ENCODE measurements around the gene ATP10B. TPM values are rescaled to one million over a fixed set of nuclear protein-coding genes. Genes with fewer than 3 reads are reported as not detected.

The ATP10B gene
- total and polyA plus RNA-seq, 2 of the 13 experiments (the other 11 are each of a cell fraction or from before 2014, with no cell fraction given), result not detected

- TF ChIP-seq PRDM10 (CRISPR knock-in tag; IDR thresholded peaks at IDR 0.05; ENCODE audit: low read depth), result no peak
- no peak for TF ChIP-seq ZNF431 (CRISPR knock-in tag; IDR thresholded peaks at IDR 0.05; ENCODE audit: borderline replicate concordance, low read depth)
- Histone ChIP-seq H3K4me2 (ENCODE audit: low read depth, low read length) (no peak overlapping the region), H3K27me3 (ENCODE audit: control insufficient read depth in 1 of 2, insufficient read depth in 2 of 2, low read length in 2 of 2) (no peaks in the 10 kb centered on the region), H4K20me1 (ENCODE audit: insufficient read depth, low read length) (no peaks in the 10 kb centered on the region), H3K27ac (ENCODE audit: extremely low read length, insufficient read depth, low read length) (no peak overlapping the region), H2AFZ (ENCODE audit: low read length) (no peak overlapping the region), H3K9ac (ENCODE audit: insufficient read depth, low read depth, low read length) (no peak overlapping the region), H3K9me3 (ENCODE audit: low read length) (no peaks in the 10 kb centered on the region), H3K79me2 (ENCODE audit: insufficient read depth, low read length) (no peaks in the 10 kb centered on the region), H3K4me1 (ENCODE audit: insufficient read depth, low read length) (no peaks in the 10 kb centered on the region), H3K4me3 (replicated peaks in 1 of 3; ENCODE audit: insufficient read depth in 1 of 3, low read depth in 2 of 3, low read length in 3 of 3) (no peak overlapping the region), H3K36me3 (replicated peaks in 1 of 2; ENCODE audit: control insufficient read depth in 1 of 2, insufficient read depth in 2 of 2, low read length in 2 of 2) (no peaks in the 10 kb centered on the region)
- FAIRE-seq (no peak), DNase-seq (ENCODE audit: low spot score) (no peak), ATAC-seq (no peak)
- CTCF ChIA-PET (ENCODE audit: low intra/inter-chr PET ratio, low total read pairs), result no interaction called here
- in situ Hi-C loops (cut with HindIII; ENCODE audit: extremely low pct_ligation_motif_present, low pct_unique_long_range_greater_than_20kb), result no loop called here
- intact Hi-C loops (cut with micrococcal nuclease; ENCODE audit: unreplicated experiment), result no loop called here
- WGBS (ENCODE audit: low lambda C conversion rate), result 0% methylated on average over 3 of the region's 3 CpGs
- BruUV-seq (replicated peaks), result no TSS peak
- POLR2A ChIA-PET, result no interaction called here
Observed at GRCh38 chr5:160573318-160573717, 278.7 kb downstream of the ATP10B start.

- DNase-seq (ENCODE audit: low spot score) (no peak), ATAC-seq (no peak), FAIRE-seq (no peak)
- Histone ChIP-seq H3K27ac (ENCODE audit: extremely low read length, insufficient read depth, low read length) (no peak overlapping the region), H3K79me2 (ENCODE audit: insufficient read depth, low read length) (no peaks in the 10 kb centered on the region), H3K9ac (ENCODE audit: insufficient read depth, low read depth, low read length) (no peak overlapping the region), H3K9me3 (ENCODE audit: low read length) (no peaks in the 10 kb centered on the region), H3K4me1 (ENCODE audit: insufficient read depth, low read length) (no peaks in the 10 kb centered on the region), H2AFZ (ENCODE audit: low read length) (no peak overlapping the region), H3K4me3 (replicated peaks in 1 of 3; ENCODE audit: insufficient read depth in 1 of 3, low read depth in 2 of 3, low read length in 3 of 3) (no peak overlapping the region), H4K20me1 (ENCODE audit: insufficient read depth, low read length) (no peaks in the 10 kb centered on the region), H3K36me3 (replicated peaks in 1 of 2; ENCODE audit: control insufficient read depth in 1 of 2, insufficient read depth in 2 of 2, low read length in 2 of 2) (no peaks in the 10 kb centered on the region), H3K27me3 (ENCODE audit: control insufficient read depth in 1 of 2, insufficient read depth in 2 of 2, low read length in 2 of 2) (0 out of 5 replicates have a peak, but pooled peaks cover 0 to 2% of the 10 kb centered on the region in 2 experiments), H3K4me2 (ENCODE audit: low read depth, low read length) (no peak overlapping the region)
- ChIA-PET POLR2A (no interaction called here), CTCF (ENCODE audit: low intra/inter-chr PET ratio, low total read pairs) (no interaction called here)
- no TSS peak for BruUV-seq (replicated peaks)
- 17% methylated on average over 4 of the region's 4 CpGs for WGBS (ENCODE audit: low lambda C conversion rate)
- in situ Hi-C loops (cut with HindIII; ENCODE audit: extremely low pct_ligation_motif_present, low pct_unique_long_range_greater_than_20kb), result no loop called here
- intact Hi-C loops (cut with micrococcal nuclease; ENCODE audit: unreplicated experiment), result no loop called here
- TF ChIP-seq THAP11 (CRISPR knock-in tag; IDR thresholded peaks at IDR 0.05) (no peak), RFX1 (IDR thresholded peaks at IDR 0.05) (no peak), CHD2 (IDR thresholded peaks at IDR 0.05; ENCODE audit: low read depth, low read length) (no peak), KLF13 (CRISPR knock-in tag; IDR thresholded peaks at IDR 0.05) (no peak), SIX1 (CRISPR knock-in tag; IDR thresholded peaks at IDR 0.05; ENCODE audit: borderline replicate concordance) (no peak), ZNF687 (CRISPR knock-in tag; IDR thresholded peaks at IDR 0.05) (no peak), FOXO1 (CRISPR knock-in tag; IDR thresholded peaks at IDR 0.05) (no peak)
Observed at GRCh38 chr5:160567031-160567705, 284.8 kb downstream of the ATP10B start.
